HepG2 (cell line): ENCODE measurements around the gene RGS19. TPM values are rescaled to one million over a fixed set of nuclear protein-coding genes. Genes with fewer than 3 reads are reported as not detected.

Experiments
- ATAC-seq: fragments of 200-7000 bp; cut with Tn5 transposase; 3 replicates; pipeline ENCODE4 v1.9.1; 2020; ENCODE audit warnings: mild to moderate bottlenecking, moderate library complexity
- BruUV-seq: library from RNA; stranded (reverse); fragments of 400-500 nt; replicated peaks from 2 replicates; lab custom pipeline; 2021; lab: Mats Ljungman, UMichigan
- CTCF ChIA-PET: fragments of 300-600 bp; formaldehyde crosslinking; extraction: SDS; loops from one replicate; lab custom pipeline; 2021; ENCODE audit warnings: low total read pairs, inconsistent platforms, low intra/inter-chr PET ratio; lab: Yijun Ruan, JAX
- POLR2A ChIA-PET: fragments of 350-600 bp; sonication (Branson Sonifier 250); formaldehyde crosslinking; loops from one replicate; lab custom pipeline; 2020; ENCODE audit warnings: antibody characterized with exemption, inconsistent platforms; lab: Yijun Ruan, JAX
- DNase-seq: peaks from one replicate; pipeline ENCODE4 v3.0.0-alpha.2; 2015; ENCODE audit warnings: low spot score
- FAIRE-seq: peaks from 3 replicates; lab custom pipeline; 2011; peaks lifted over from hg19 to GRCh38; lab: Jason Lieb, UNC
- H2AFZ ChIP-seq: one replicate; pipeline ENCODE4 v1.6.1; 2011; ENCODE audit warnings: low read length, inconsistent platforms
- H3K27ac ChIP-seq: fragments of 300-600 bp; 3 replicates; pipeline ENCODE4 v1.8.0; 2011; ENCODE audit warnings: mixed run types, mild to moderate bottlenecking, mixed read lengths, low read length, inconsistent platforms; ENCODE audit not compliant: insufficient read depth; ENCODE audit errors: extremely low read length
- H3K27me3 ChIP-seq, 2 experiments: fragments of 200-600 bp in 1 of 2; 2 replicates in 1 of 2; 3 replicates in 1 of 2; pipeline versions ENCODE4 v1.6.0 to v1.8.0; 2011; ENCODE audit warnings: low read length in 2 of 2, mild to moderate bottlenecking in 2 of 2, moderate library complexity in 2 of 2, inconsistent platforms in 1 of 2; ENCODE audit not compliant: insufficient read depth in 2 of 2, control insufficient read depth in 1 of 2
- H3K36me3 ChIP-seq, 2 experiments: fragments of 200-600 bp in 1 of 2; replicated peaks in 1 of 2; 2 replicates in 1 of 2; 3 replicates in 1 of 2; pipeline versions ENCODE4 v1.5.1 to v1.8.0; 2011; ENCODE audit warnings: low read length in 2 of 2, inconsistent platforms in 1 of 2; ENCODE audit not compliant: insufficient read depth in 2 of 2, control insufficient read depth in 1 of 2
- H3K4me1 ChIP-seq: 2 replicates; pipeline ENCODE4 v1.5.1; 2012; ENCODE audit warnings: low read length, inconsistent platforms; ENCODE audit not compliant: insufficient read depth
- H3K4me2 ChIP-seq: 2 replicates; pipeline ENCODE4 v1.6.0; 2011; ENCODE audit warnings: low read depth, low read length, inconsistent platforms
- H3K4me3 ChIP-seq, 3 experiments: fragments of 200-600 bp in 1 of 3; sonication (generic), shearing (Covaris generic) in 1 of 3; replicated peaks in 1 of 3; 2 replicates each; pipeline ENCODE4 v1.5.1; 2011 to 2016; ENCODE audit warnings: low read length in 3 of 3, inconsistent platforms in 2 of 3, low read depth in 2 of 3, mild to moderate bottlenecking in 2 of 3, control low read depth in 1 of 3, mixed read lengths in 1 of 3; ENCODE audit not compliant: insufficient read depth in 1 of 3
- H3K79me2 ChIP-seq: one replicate; pipeline ENCODE4 v1.6.1; 2011; ENCODE audit warnings: low read length, inconsistent platforms; ENCODE audit not compliant: insufficient read depth
- H3K9ac ChIP-seq: 2 replicates; pipeline ENCODE4 v1.6.0; 2011; ENCODE audit warnings: mild to moderate bottlenecking, low read depth, low read length, inconsistent platforms; ENCODE audit not compliant: insufficient read depth
- H3K9me3 ChIP-seq: 2 replicates; pipeline ENCODE4 v1.5.1; 2012; ENCODE audit warnings: mild to moderate bottlenecking, low read length
- H4K20me1 ChIP-seq: 2 replicates; pipeline ENCODE4 v1.6.0; 2011; ENCODE audit warnings: inconsistent platforms, mild to moderate bottlenecking, low read length, moderate library complexity; ENCODE audit not compliant: insufficient read depth
- CENPBD1 ChIP-seq: sonication (generic); formaldehyde crosslinking; IDR thresholded peaks from 2 replicates; pipeline ENCODE4 v1.8.0; 2022; ENCODE audit warnings: missing genetic modification reagents, low read depth, mild to moderate bottlenecking, borderline replicate concordance
- FOXJ3 ChIP-seq: sonication (generic); formaldehyde crosslinking; IDR thresholded peaks from 2 replicates; pipeline ENCODE4 v1.4.0; 2020; ENCODE audit warnings: missing genetic modification reagents, mild to moderate bottlenecking, borderline replicate concordance
- HOXA7 ChIP-seq: sonication (generic); formaldehyde crosslinking; IDR thresholded peaks from 2 replicates; pipeline ENCODE4 v1.8.1; 2022; ENCODE audit warnings: mild to moderate bottlenecking, missing genetic modification reagents, moderate library complexity
- MNT ChIP-seq: fragments of 450-650 bp; IDR thresholded peaks from 2 replicates; pipeline ENCODE4 v1.6.1; 2016
- NFE2L2 ChIP-seq: fragments of 150-350 bp; IDR thresholded peaks from 2 replicates; pipeline ENCODE4 v1.6.1; 2014; ENCODE audit warnings: low read length
- NRL ChIP-seq: sonication (generic); formaldehyde crosslinking; IDR thresholded peaks from 2 replicates; pipeline ENCODE4 v1.5.0; 2020; ENCODE audit warnings: missing genetic modification reagents, mild to moderate bottlenecking, moderate library complexity, borderline replicate concordance
- RBFOX2 ChIP-seq: fragments of 200-400 bp; formaldehyde crosslinking; IDR thresholded peaks from 2 replicates; pipeline ENCODE4 v1.6.1; 2017; ENCODE audit warnings: low read depth, mild to moderate bottlenecking, low read length
- REST ChIP-seq, 2 experiments: IDR thresholded peaks; 2 replicates each; pipeline ENCODE4 v1.6.1; 2011 to 2012; ENCODE audit warnings: low read length in 2 of 2, borderline replicate concordance in 1 of 2, low read depth in 1 of 2, mild to moderate bottlenecking in 1 of 2, moderate library complexity in 1 of 2
- SKIL ChIP-seq: sonication (generic); formaldehyde crosslinking; IDR thresholded peaks from 2 replicates; pipeline ENCODE4 v1.8.0; 2022; ENCODE audit warnings: missing genetic modification reagents, mild to moderate bottlenecking, moderate library complexity, borderline replicate concordance
- YEATS2 ChIP-seq: sonication (generic); formaldehyde crosslinking; IDR thresholded peaks from 2 replicates; pipeline ENCODE4 v1.4.0; 2020; ENCODE audit warnings: missing genetic modification reagents, borderline replicate concordance
- ZFAT ChIP-seq: sonication (generic); formaldehyde crosslinking; conservative IDR thresholded peaks from 2 replicates; pipeline ENCODE4 v1.8.1; 2023; ENCODE audit warnings: missing genetic modification reagents, inconsistent platforms
- ZNF292 ChIP-seq: sonication (generic); formaldehyde crosslinking; IDR thresholded peaks from 2 replicates; pipeline ENCODE4 v1.8.1; 2022; ENCODE audit warnings: mild to moderate bottlenecking, low read depth, missing genetic modification reagents, borderline replicate concordance
- ZNF569 ChIP-seq: sonication (generic); formaldehyde crosslinking; IDR thresholded peaks from 2 replicates; pipeline ENCODE4 v1.5.0; 2020; ENCODE audit warnings: mild to moderate bottlenecking, missing genetic modification reagents, moderate library complexity, borderline replicate concordance
- ZNF75D ChIP-seq: sonication (generic); formaldehyde crosslinking; IDR thresholded peaks from 2 replicates; pipeline ENCODE4 v1.8.1; 2023; ENCODE audit warnings: missing genetic modification reagents, mild to moderate bottlenecking, borderline replicate concordance
- WGBS: methylation state at CpG from one replicate; pipeline ENCODE4 v1.1.6; 2017; ENCODE audit warnings: low lambda C conversion rate; 5-methylcytosine and 5-hydroxymethylcytosine counted together
- in situ Hi-C: cut with HindIII; loops from 2 replicates; pipeline ENCODE4 v1.10.0; 2017; ENCODE audit warnings: low pct_unique_long_range_greater_than_20kb; ENCODE audit not compliant: extremely low pct_ligation_motif_present
- intact Hi-C: fragments of 100-400 bp; cut with micrococcal nuclease; formaldehyde crosslinking; loops from one replicate; pipeline ENCODE4 v1.10.0; 2022; ENCODE audit not compliant: unreplicated experiment
- polyA plus RNA-seq, 8 experiments: library from polyadenylated mRNA; depleted of rRNA in 3 of 8; stranded (reverse) in 7 of 8; unstranded in 1 of 8; fragments of >200 nt; fragmentation: Illumina TruSeq in 4 of 8; extraction: Trizol in 4 of 8; gene quantifications; 2 replicates each; pipeline versions ENCODE4 v1.2.1 to v1.2.3, GENCODE V29; 2011 to 2016; ENCODE audit warnings: low read depth in 4 of 8, missing spikeins in 1 of 8, mixed read lengths in 1 of 8; ENCODE audit not compliant: insufficient read depth in 1 of 8
- total RNA-seq, 5 experiments: library from RNA; depleted of rRNA; stranded (reverse); fragments of >200 nt; fragmentation: Illumina TruSeq; extraction: Trizol; gene quantifications; 2 replicates each; pipeline ENCODE4 v1.2.3, GENCODE V29; 2016; ENCODE audit warnings: low read depth in 1 of 5

The RGS19 gene
- total and polyA plus RNA-seq, 2 of the 13 experiments (the other 11 are each of a cell fraction or from before 2014, with no cell fraction given), result 10.7 to 11.9 TPM

- TF ChIP-seq MNT (peak; percentile 44), FOXJ3 (no peak), NFE2L2 (no peak), HOXA7 (CRISPR knock-in tag) (no peak), ZNF569 (CRISPR knock-in tag) (no peak)
These were observed 19.9 kb upstream of the RGS19 start (continued) for GRCh38 chr20:64099086-64099786.

- Histone ChIP-seq H3K79me2 (no peaks in the 10 kb centered on the region), H3K36me3 (no peaks in the 10 kb centered on the region), H3K4me3 (no peak overlapping the region), H3K9ac (no peak overlapping the region), H3K27ac (no peak overlapping the region), H4K20me1 (peaks cover 3% of the 10 kb centered on the region; the same call in 1 of the 2 replicates), H2AFZ (no peak overlapping the region), H3K9me3 (no peaks in the 10 kb centered on the region), H3K4me1 (no peaks in the 10 kb centered on the region), H3K4me2 (no peak overlapping the region), H3K27me3 (peaks cover 32 to 56% of the 10 kb centered on the region in 2 experiments)
- intact Hi-C loops, result no loop called here
- FAIRE-seq (no peak), ATAC-seq (no peak), DNase-seq (no peak)
- in situ Hi-C loops, result no loop called here
- ChIA-PET CTCF (no interaction called here), POLR2A (no interaction called here)
- no TSS peak for BruUV-seq
- 64% methylated on average over 27 of the region's 28 CpGs for WGBS
- TF ChIP-seq REST (IDR thresholded peaks at IDR 0.05; ENCODE audit: borderline replicate concordance in 1 of 2, low read depth in 1 of 2, low read length in 2 of 2) (no peak; a peak in 1 of 4 replicates), ZNF75D (CRISPR knock-in tag) (no peak), RBFOX2 (no peak), YEATS2 (CRISPR knock-in tag) (no peak), CENPBD1 (no peak), ZFAT (CRISPR knock-in tag) (no peak), ZNF292 (CRISPR knock-in tag) (no peak), NRL (CRISPR knock-in tag) (no peak), SKIL (no peak)
These were observed 19.2 kb upstream of the RGS19 start for GRCh38 chr20:64098471-64099013.
